LHCN-M2 (cell line): Measurements from ENCODE around the gene KCNA10. TPM values are rescaled to one million over a fixed set of nuclear protein-coding genes. Genes with fewer than 3 reads are reported as not detected.

Experiments used
- DNase-seq: peaks from one replicate; pipeline ENCODE4 v3.0.0-alpha.2; 2012; ENCODE audit warnings: low read depth
- polyA plus RNA-seq: library from polyadenylated mRNA; unstranded; fragments of >200 nt; gene quantifications from one replicate; pipeline ENCODE4 v1.2.1, GENCODE V29; 2012; ENCODE audit warnings: missing spikeins
- total RNA-seq: library from RNA; depleted of rRNA; stranded (reverse); fragments of >200 nt; gene quantifications from 2 replicates; pipeline ENCODE4 v1.2.3, GENCODE V29; 2014; rRNA removed

Gene KCNA10
- total RNA-seq: not detected in 2 replicates
- polyA plus RNA-seq: not detected

GRCh38 chr1:110519125-110519810 is at the start of gene KCNA10:
TSS of gene KCNA10 (minus strand) at chr1:110519175. CDS start at chr1:110518787, 388 bp downstream.
- no peak for DNase-seq

- no peak for DNase-seq
Observed at GRCh38 chr1:110566836-110567235, 47.9 kb upstream of the KCNA10 start.

GRCh38 chr1:110565565-110565964 is 46.6 kb upstream of the KCNA10 start:
- DNase-seq: no peak

- no peak for DNase-seq
Observed at GRCh38 chr1:110563089-110563488, 44.1 kb upstream of the KCNA10 start.

GRCh38 chr1:110561596-110561995 is 42.6 kb upstream of the KCNA10 start:
- DNase-seq: no peak

GRCh38 chr1:110559157-110559556 is 40.2 kb upstream of the KCNA10 start:
- DNase-seq: no peak

- no peak for DNase-seq
Observed at GRCh38 chr1:110557481-110557880, 38.5 kb upstream of the KCNA10 start.

- no peak for DNase-seq
Observed at GRCh38 chr1:110556471-110556807, 37.5 kb upstream of the KCNA10 start.

GRCh38 chr1:110555807-110556470 is 37.0 kb upstream of the KCNA10 start:
- DNase-seq: no peak

- DNase-seq: no peak
Observed at GRCh38 chr1:110554871-110555801, 36.2 kb upstream of the KCNA10 start.

- no peak for DNase-seq
Observed at GRCh38 chr1:110551278-110551809, 32.4 kb upstream of the KCNA10 start.

GRCh38 chr1:110549831-110550230 is 30.9 kb upstream of the KCNA10 start:
- no peak for DNase-seq

GRCh38 chr1:110548381-110548780 is 29.4 kb upstream of the KCNA10 start:
- DNase-seq: no peak

- no peak for DNase-seq
Observed at GRCh38 chr1:110547017-110547416, 28.0 kb upstream of the KCNA10 start.

- no peak for DNase-seq
Observed at GRCh38 chr1:110545492-110545891, 26.5 kb upstream of the KCNA10 start.

GRCh38 chr1:110544753-110545152 is 25.8 kb upstream of the KCNA10 start:
- no peak for DNase-seq

GRCh38 chr1:110542725-110543124 is 23.8 kb upstream of the KCNA10 start:
- peak; percentile 36 for DNase-seq

GRCh38 chr1:110541906-110542395 is 23.0 kb upstream of the KCNA10 start:
- no peak for DNase-seq

GRCh38 chr1:110540891-110541685 is 22.1 kb upstream of the KCNA10 start:
- no peak for DNase-seq

GRCh38 chr1:110538921-110539320 is 19.9 kb upstream of the KCNA10 start:
- DNase-seq: no peak

- no peak for DNase-seq
Observed at GRCh38 chr1:110538075-110538474, 19.1 kb upstream of the KCNA10 start.
